IMR-90 (cell line): ENCODE data around the gene MESP2. TPM values are rescaled to one million over a fixed set of nuclear protein-coding genes. Genes with fewer than 3 reads are reported as not detected.
"Not testable (repeated sequence)": the region's sequence is repeated elsewhere in the genome, so short reads cannot be mapped to it uniquely, and the experiment has no call there.

Source experiments
- ATAC-seq: fragments of 200-7000 bp; cut with Tn5 transposase; 2 replicates; pipeline ENCODE4 v1.9.1; 2020; ENCODE audit warnings: low read depth, mild to moderate bottlenecking, moderate library complexity
- BruUV-seq: library from RNA; stranded (reverse); fragments of 400-500 nt; replicated peaks from 2 replicates; lab custom pipeline; 2021; lab: Mats Ljungman, UMichigan
- CTCF ChIA-PET: fragments of 300-600 bp; formaldehyde crosslinking; extraction: SDS; loops from one replicate; lab custom pipeline; 2021; ENCODE audit warnings: antibody characterized with exemption; lab: Yijun Ruan, JAX
- POLR2A ChIA-PET: fragments of 300-600 bp; sonication (Branson Sonifier 250); formaldehyde crosslinking; loops from one replicate; lab custom pipeline; 2022; ENCODE audit warnings: antibody characterized with exemption; ENCODE audit not compliant: unreplicated experiment; lab: Charles Lee
- DNase-seq: peaks from one replicate; pipeline ENCODE4 v3.0.0; 2013
- H2AFZ ChIP-seq: replicated peaks from 2 replicates; pipeline ENCODE3; 2013; ENCODE audit warnings: low read length, mild to moderate bottlenecking; ENCODE audit not compliant: poor library complexity
- H2AK5ac ChIP-seq: 2 replicates; pipeline ENCODE4 v1.6.1; 2013; ENCODE audit warnings: low read depth, low read length, inconsistent platforms
- H2AK9ac ChIP-seq: replicated peaks from 2 replicates; pipeline ENCODE3; 2013; ENCODE audit warnings: mild to moderate bottlenecking, low read depth, low read length, moderate library complexity; ENCODE audit not compliant: poor library complexity
- H2BK120ac ChIP-seq: 2 replicates; pipeline ENCODE4 v1.6.1; 2013; ENCODE audit warnings: low read depth, low read length, inconsistent platforms
- H2BK15ac ChIP-seq: 3 replicates; pipeline ENCODE4 v1.6.1; 2013; ENCODE audit warnings: low read depth, low read length, inconsistent platforms
- H2BK20ac ChIP-seq: 2 replicates; pipeline ENCODE4 v1.6.1; 2013; ENCODE audit warnings: low read depth, mild to moderate bottlenecking, inconsistent platforms, low read length, moderate library complexity
- H2BK5ac ChIP-seq: 2 replicates; pipeline ENCODE4 v1.6.1; 2013; ENCODE audit warnings: mild to moderate bottlenecking, low read depth, low read length, inconsistent platforms; ENCODE audit not compliant: poor library complexity, severe bottlenecking
- H3K14ac ChIP-seq: replicated peaks from 2 replicates; pipeline ENCODE4 v1.6.1; 2013; ENCODE audit warnings: low read depth, low read length, inconsistent platforms
- H3K18ac ChIP-seq: 2 replicates; pipeline ENCODE4 v1.6.1; 2013; ENCODE audit warnings: low read depth, low read length, control low read depth
- H3K23ac ChIP-seq: 2 replicates; pipeline ENCODE4 v1.6.1; 2013; ENCODE audit warnings: low read depth, low read length, inconsistent platforms
- H3K27ac ChIP-seq: 2 replicates; pipeline ENCODE4 v1.5.1; 2013; ENCODE audit warnings: mild to moderate bottlenecking, control low read depth, low read length; ENCODE audit not compliant: insufficient read depth
- H3K27me3 ChIP-seq: 2 replicates; pipeline ENCODE4 v1.6.1; 2013; ENCODE audit warnings: low read length; ENCODE audit not compliant: control insufficient read depth, insufficient read depth
- H3K36me3 ChIP-seq: 2 replicates; pipeline ENCODE4 v1.6.1; 2013; ENCODE audit warnings: low read length, mixed read lengths; ENCODE audit not compliant: control insufficient read depth, insufficient read depth
- H3K4ac ChIP-seq: 2 replicates; pipeline ENCODE4 v1.6.1; 2013; ENCODE audit warnings: low read depth, low read length, inconsistent platforms
- H3K4me1 ChIP-seq: 2 replicates; pipeline ENCODE4 v1.6.1; 2013; ENCODE audit warnings: low read length, mixed read lengths; ENCODE audit not compliant: control insufficient read depth, insufficient read depth
- H3K4me2 ChIP-seq: 2 replicates; pipeline ENCODE4 v1.6.1; 2013; ENCODE audit warnings: low read depth, mild to moderate bottlenecking, control low read depth, low read length, moderate library complexity
- H3K4me3 ChIP-seq: 2 replicates; pipeline ENCODE4 v1.5.1; 2013; ENCODE audit warnings: low read depth, mild to moderate bottlenecking, control low read depth, low read length, moderate library complexity; ENCODE audit not compliant: insufficient read depth
- H3K56ac ChIP-seq: 2 replicates; pipeline ENCODE4 v1.6.1; 2013; ENCODE audit warnings: low read length, inconsistent platforms; ENCODE audit not compliant: insufficient read depth; ENCODE audit errors: extremely low read depth
- H3K79me1 ChIP-seq, 2 experiments: 2 replicates each; pipeline ENCODE4 v1.6.1; 2013; ENCODE audit warnings: low read length in 2 of 2, inconsistent platforms in 1 of 2, low read depth in 1 of 2
- H3K9ac ChIP-seq: 2 replicates; pipeline ENCODE4 v1.6.1; 2013; ENCODE audit warnings: low read depth, low read length, control low read depth
- H3K9me1 ChIP-seq: 2 replicates; pipeline ENCODE4 v1.6.1; 2013; ENCODE audit warnings: low read length, inconsistent platforms; ENCODE audit not compliant: insufficient read depth
- H3K9me3 ChIP-seq: 2 replicates; pipeline ENCODE4 v1.6.1; 2013; ENCODE audit warnings: low read length; ENCODE audit not compliant: control insufficient read depth, insufficient read depth
- H4K20me1 ChIP-seq: 2 replicates; pipeline ENCODE4 v1.6.1; 2013; ENCODE audit warnings: low read length, inconsistent platforms; ENCODE audit not compliant: insufficient read depth
- H4K5ac ChIP-seq: 2 replicates; pipeline ENCODE4 v1.6.1; 2013; ENCODE audit warnings: mild to moderate bottlenecking, low read depth, low read length, control low read depth
- H4K8ac ChIP-seq, 2 experiments: 2 replicates each; pipeline ENCODE4 v1.6.1; 2013; ENCODE audit warnings: low read depth in 2 of 2, low read length in 2 of 2, control low read depth in 1 of 2, inconsistent platforms in 1 of 2
- H4K91ac ChIP-seq: 2 replicates; pipeline ENCODE4 v1.6.1; 2013; ENCODE audit warnings: low read depth, low read length, inconsistent platforms; ENCODE audit not compliant: insufficient read depth
- WGBS, 2 experiments: methylation state at CpG; one replicate each; pipeline versions ENCODE4 v1.1.5 to v1.1.7; 2013; ENCODE audit warnings: missing lambda C conversion rate in 2 of 2; ENCODE audit not compliant: insufficient read length in 1 of 2; ENCODE audit errors: extremely low coverage in 2 of 2; 5-methylcytosine and 5-hydroxymethylcytosine counted together
- dilution Hi-C: fragments of 300-500 bp; cut with HindIII; formaldehyde crosslinking; loops from one replicate; pipeline ENCODE4 v1.14.3; 2018; ENCODE audit warnings: low sequenced_read_pairs; ENCODE audit not compliant: unreplicated experiment
- in situ Hi-C: fragments of 300-500 bp; cut with MboI; formaldehyde crosslinking; loops from 3 replicates; pipeline ENCODE4 v1.14.3; 2019; ENCODE audit warnings: low sequenced_read_pairs, inconsistent platforms, mixed read lengths
- intact Hi-C: fragments of 100-400 bp; cut with micrococcal nuclease; formaldehyde crosslinking; loops from 2 replicates; pipeline ENCODE4 v1.10.0; 2022
- polyA plus RNA-seq, 3 experiments: library from polyadenylated mRNA; depleted of rRNA; stranded (reverse); fragments of >200 nt; gene quantifications; 2 replicates each; pipeline ENCODE4 v1.2.3, GENCODE V29; 2012; ENCODE audit warnings: low replicate concordance in 1 of 3
- total RNA-seq: library from RNA; depleted of rRNA; stranded (reverse); fragments of >200 nt; gene quantifications from 2 replicates; pipeline ENCODE4 v1.2.3, GENCODE V29; 2012

MESP2 gene
- total and polyA plus RNA-seq, 2 of the 4 experiments (the other 2 are of a cell fraction), result 0.18 to 0.32 TPM

GRCh38 chr15:89788585-89788984 lies 12.5 kb downstream of the MESP2 start:
- H3K9me1 ChIP-seq, H3K18ac ChIP-seq, H2BK15ac ChIP-seq, H3K4me3 ChIP-seq, intact Hi-C loops, H2BK20ac ChIP-seq, POLR2A ChIA-PET, H2AK9ac ChIP-seq, H2AFZ ChIP-seq, H3K23ac ChIP-seq, H3K4ac ChIP-seq, dilution Hi-C loops, H3K79me1 ChIP-seq, CTCF ChIA-PET, H3K9me3 ChIP-seq, H4K91ac ChIP-seq, H2AK5ac ChIP-seq, H3K27me3 ChIP-seq, H2BK5ac ChIP-seq, BruUV-seq, H4K20me1 ChIP-seq, H3K27ac ChIP-seq, H3K4me1 ChIP-seq, in situ Hi-C loops, DNase-seq, H4K8ac ChIP-seq, H2BK120ac ChIP-seq, H3K4me2 ChIP-seq, ATAC-seq, H3K14ac ChIP-seq, H3K9ac ChIP-seq, H3K56ac ChIP-seq, H4K5ac ChIP-seq: not testable (repeated sequence)
- WGBS, 2 experiments, result no CpG with 5 or more reads among the region's 4 CpGs
- H3K36me3 ChIP-seq, result peaks cover 34% of the 10 kb centered on the region
